HEK293 (cell line): ENCODE measurements around the gene FASN.

Experiments used
- CTCF ChIA-PET: fragments of 350-600 bp; formaldehyde crosslinking; extraction: SDS; loops from one replicate; lab custom pipeline; 2021; ENCODE audit warnings: antibody characterized with exemption; lab: Yijun Ruan, JAX
- POLR2A ChIA-PET: fragments of 300-600 bp; formaldehyde crosslinking; extraction: SDS; loops from one replicate; lab custom pipeline; 2020; ENCODE audit warnings: antibody characterized with exemption, inconsistent platforms; lab: Yijun Ruan, JAX
- H3K27ac ChIP-seq: fragments of 200-500 bp; sonication (Bioruptor generic); 2 replicates; pipeline ENCODE4 v1.5.1; 2014; ENCODE audit warnings: low read depth, low read length, control low read depth, inconsistent platforms; ENCODE audit errors: extremely low read depth
- H3K36me3 ChIP-seq, 2 experiments: fragments of 200-500 bp in 1 of 2; sonication (Bioruptor generic) in 1 of 2; 1 replicate in 1 of 2; 2 replicates in 1 of 2; pipeline ENCODE4 v1.5.1; 2014 to 2017; ENCODE audit warnings: inconsistent platforms in 2 of 2, low read length in 2 of 2; ENCODE audit not compliant: control insufficient read depth in 2 of 2, insufficient read depth in 1 of 2
- H3K4me1 ChIP-seq: fragments of 200-500 bp; sonication (Bioruptor generic); 2 replicates; pipeline ENCODE4 v1.5.1; 2014; ENCODE audit warnings: mild to moderate bottlenecking, low read length, inconsistent platforms; ENCODE audit not compliant: control insufficient read depth, insufficient read depth
- H3K4me3 ChIP-seq: 2 replicates; pipeline ENCODE4 v1.5.1; 2011; ENCODE audit warnings: low read depth, mild to moderate bottlenecking, control low read depth, low read length, moderate library complexity
- H3K9me3 ChIP-seq: fragments of 200-500 bp; sonication (Bioruptor generic); 2 replicates; pipeline ENCODE4 v1.5.1; 2014; ENCODE audit warnings: low read depth, low read length, inconsistent platforms; ENCODE audit not compliant: control insufficient read depth, insufficient read depth
- GLIS2 ChIP-seq: fragments of 450-650 bp; formaldehyde crosslinking; IDR thresholded peaks from 2 replicates; pipeline ENCODE4 v1.5.1; 2016; ENCODE audit warnings: missing biosample characterization, missing genetic modification characterization
- MYNN ChIP-seq: fragments of 450-650 bp; formaldehyde crosslinking; IDR thresholded peaks from 2 replicates; pipeline ENCODE4 v1.5.1; 2016; ENCODE audit warnings: missing biosample characterization, missing genetic modification characterization, borderline replicate concordance
- SCRT2 ChIP-seq: fragments of 450-650 bp; formaldehyde crosslinking; IDR thresholded peaks from 2 replicates; pipeline ENCODE4 v1.5.1; 2016; ENCODE audit warnings: missing biosample characterization, missing genetic modification characterization
- ZBTB10 ChIP-seq: fragments of 450-650 bp; formaldehyde crosslinking; IDR thresholded peaks from 2 replicates; pipeline ENCODE4 v1.5.1; 2016; ENCODE audit warnings: missing biosample characterization, missing genetic modification characterization
- ZFHX2 ChIP-seq: fragments of 450-650 bp; formaldehyde crosslinking; conservative IDR thresholded peaks from 2 replicates; pipeline ENCODE4 v1.5.1; 2016; ENCODE audit warnings: missing biosample characterization, missing genetic modification characterization
- ZNF202 ChIP-seq: fragments of 450-650 bp; formaldehyde crosslinking; IDR thresholded peaks from 2 replicates; pipeline ENCODE4 v1.5.1; 2016; ENCODE audit warnings: missing biosample characterization, missing genetic modification characterization, borderline replicate concordance
- ZNF335 ChIP-seq: fragments of 450-650 bp; formaldehyde crosslinking; conservative IDR thresholded peaks from 2 replicates; pipeline ENCODE4 v1.5.1; 2016; ENCODE audit warnings: missing biosample characterization, missing genetic modification characterization
- ZNF350 ChIP-seq: fragments of 450-650 bp; formaldehyde crosslinking; IDR thresholded peaks from 2 replicates; pipeline ENCODE4 v1.5.0; 2017; ENCODE audit warnings: missing biosample characterization, mild to moderate bottlenecking, missing genetic modification characterization
- ZNF354C ChIP-seq: fragments of 450-650 bp; formaldehyde crosslinking; IDR thresholded peaks from 2 replicates; pipeline ENCODE4 v1.5.1; 2016; ENCODE audit warnings: missing biosample characterization, missing genetic modification characterization, low read depth, borderline replicate concordance
- ZNF366 ChIP-seq: fragments of 450-650 bp; formaldehyde crosslinking; conservative IDR thresholded peaks from 2 replicates; pipeline ENCODE4 v1.5.1; 2016; ENCODE audit warnings: missing biosample characterization, missing genetic modification characterization
- ZNF404 ChIP-seq: fragments of 450-650 bp; formaldehyde crosslinking; IDR thresholded peaks from 2 replicates; pipeline ENCODE4 v1.5.1; 2017; ENCODE audit warnings: missing biosample characterization, missing genetic modification characterization
- ZNF433 ChIP-seq: fragments of 450-650 bp; formaldehyde crosslinking; IDR thresholded peaks from 2 replicates; pipeline ENCODE4 v1.5.1; 2016; ENCODE audit warnings: missing biosample characterization, missing genetic modification characterization, low read depth
- ZNF518A ChIP-seq: fragments of 450-650 bp; formaldehyde crosslinking; conservative IDR thresholded peaks from 2 replicates; pipeline ENCODE4 v1.5.1; 2016; ENCODE audit warnings: low read depth, missing biosample characterization, missing genetic modification characterization
- ZNF530 ChIP-seq: fragments of 450-650 bp; formaldehyde crosslinking; IDR thresholded peaks from 2 replicates; pipeline ENCODE4 v1.5.1; 2016; ENCODE audit warnings: low read depth, missing biosample characterization, missing genetic modification characterization
- ZNF629 ChIP-seq: fragments of 450-650 bp; formaldehyde crosslinking; IDR thresholded peaks from 2 replicates; pipeline ENCODE4 v1.5.1; 2017; ENCODE audit warnings: missing biosample characterization, missing genetic modification characterization
- TF ChIP-seq, protein P1 (sequence below): fragments of 450-650 bp; formaldehyde crosslinking; IDR thresholded peaks from 2 replicates; pipeline ENCODE4 v1.5.1; 2016; ENCODE audit warnings: missing biosample characterization, missing genetic modification characterization
- TF ChIP-seq, protein P2 (sequence below): fragments of 450-650 bp; formaldehyde crosslinking; IDR thresholded peaks from 2 replicates; pipeline ENCODE4; 2016; ENCODE audit warnings: missing biosample characterization, missing genetic modification characterization
- TF ChIP-seq, protein P3 (sequence below): fragments of 450-650 bp; formaldehyde crosslinking; IDR thresholded peaks from 2 replicates; pipeline ENCODE4 v1.5.1; 2016; ENCODE audit warnings: missing biosample characterization, missing genetic modification characterization

FASN gene

DNA sequence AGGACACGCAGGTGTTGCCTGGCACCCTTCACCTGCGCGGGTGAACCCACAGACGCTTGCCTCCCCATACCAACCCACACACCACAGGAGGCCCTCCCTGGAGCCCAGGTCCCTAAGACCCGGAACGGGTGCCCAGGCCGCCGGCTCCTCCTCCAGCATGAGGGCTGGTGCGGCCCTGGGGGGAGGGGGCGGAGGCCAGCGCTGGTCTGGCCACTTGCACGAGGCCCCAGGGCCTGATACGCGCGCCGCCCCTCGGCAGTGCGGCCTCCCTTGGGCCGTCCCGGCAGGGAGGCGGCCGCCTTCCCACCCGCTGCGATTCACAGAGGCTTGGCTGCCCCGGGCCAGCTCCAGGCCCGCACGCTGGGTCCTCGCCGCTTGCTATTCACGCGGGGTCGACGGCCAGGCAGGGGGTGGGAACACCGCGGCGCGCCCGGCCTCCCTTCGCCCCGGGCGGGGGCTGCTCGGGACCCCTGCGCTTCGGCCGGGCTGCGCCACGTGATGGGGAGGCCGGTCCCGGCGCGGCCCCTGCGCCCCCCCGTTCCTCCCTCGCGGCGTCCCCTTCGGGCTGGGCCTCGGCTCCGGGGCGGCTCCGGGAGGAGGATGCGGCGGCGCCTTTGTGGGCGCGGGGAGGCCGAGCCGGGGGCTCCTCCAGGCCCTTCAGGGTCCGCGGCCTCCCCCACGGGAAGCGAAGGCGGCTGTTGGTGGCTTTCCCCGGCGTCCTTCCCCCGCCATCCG, 685 bp downstream of the FASN start (continued):
- TF ChIP-seq ZNF433 (tag by site-specific recombination) (no peak), ZNF335 (tag by site-specific recombination) (peak; percentile 96), ZNF404 (tag by site-specific recombination) (no peak), ZNF350 (tag by site-specific recombination) (no peak), ZBTB10 (tag by site-specific recombination) (peak; percentile 49; the same call in 1 of the 2 replicates), ZNF366 (tag by site-specific recombination) (no peak), ZNF530 (tag by site-specific recombination) (no peak), ZNF354C (tag by site-specific recombination) (no peak), ZNF518A (no peak), ZFHX2 (peak; percentile 86)
- TF ChIP-seq, protein P1, sequence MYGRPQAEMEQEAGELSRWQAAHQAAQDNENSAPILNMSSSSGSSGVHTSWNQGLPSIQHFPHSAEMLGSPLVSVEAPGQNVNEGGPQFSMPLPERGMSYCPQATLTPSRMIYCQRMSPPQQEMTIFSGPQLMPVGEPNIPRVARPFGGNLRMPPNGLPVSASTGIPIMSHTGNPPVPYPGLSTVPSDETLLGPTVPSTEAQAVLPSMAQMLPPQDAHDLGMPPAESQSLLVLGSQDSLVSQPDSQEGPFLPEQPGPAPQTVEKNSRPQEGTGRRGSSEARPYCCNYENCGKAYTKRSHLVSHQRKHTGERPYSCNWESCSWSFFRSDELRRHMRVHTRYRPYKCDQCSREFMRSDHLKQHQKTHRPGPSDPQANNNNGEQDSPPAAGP (tag by site-specific recombination) = peak; percentile 66

DNA sequence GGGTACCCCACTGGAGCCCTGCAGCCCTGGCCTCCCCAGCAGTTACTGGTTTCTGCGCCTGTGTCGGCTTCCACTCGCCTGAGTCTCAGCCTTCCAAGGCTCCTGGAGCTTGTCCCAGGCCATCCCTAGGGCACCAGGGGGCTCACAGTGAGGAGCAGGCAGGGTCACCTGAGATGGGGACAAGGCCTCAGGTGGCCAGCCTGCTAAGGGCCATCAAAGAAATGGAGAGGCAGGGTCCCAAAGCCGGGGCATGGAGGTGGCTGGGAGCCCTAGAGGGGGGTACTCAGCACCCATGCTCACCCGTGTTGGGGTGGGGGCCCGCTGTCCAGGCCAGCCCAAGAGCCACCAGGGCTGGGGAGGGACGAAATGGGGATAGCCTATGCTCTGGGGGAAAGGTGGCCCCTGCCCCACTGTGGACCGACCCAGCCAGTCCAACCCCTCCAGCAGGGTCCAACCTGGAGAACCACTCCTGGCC, 1.3 kb downstream of the FASN start:
- H3K9me3 ChIP-seq = no peaks in the 10 kb centered on the region
- H3K36me3 ChIP-seq = peaks cover 9 to 51% of the 10 kb centered on the region in 2 experiments; a peak in 2 of 3 replicates
- peak overlapping the region; percentile 99 for H3K27ac ChIP-seq
- POLR2A ChIA-PET = interaction anchor here (0.6 to 3.9 kb wide), 7 partner anchors 10 to 66 kb away, joined by 3 to 18 read pairs (median 4); partner anchors contain the start of genes DCXR, GPS1, RAC3 and RFNG
- peak overlapping the region; percentile 84 for H3K4me3 ChIP-seq
- CTCF ChIA-PET = interaction anchor here (0.6 to 1.1 kb wide), 3 partner anchors 59 to 174 kb away, joined by 3 read pairs; partner anchors contain the start of gene DCXR
- H3K4me1 ChIP-seq = 0 out of 2 replicates have a peak, but pooled peaks cover 7% of the 10 kb centered on the region
- TF ChIP-seq ZNF629 (0 out of 2 replicates have a peak, but pooled peaks have one; percentile 20), SCRT2 (tag by site-specific recombination) (no peak), GLIS2 (0 out of 2 replicates have a peak, but pooled peaks have one; percentile 17), MYNN (tag by site-specific recombination) (0 out of 2 replicates have a peak, but pooled peaks have one; percentile 1), ZNF202 (tag by site-specific recombination) (no peak)
- TF ChIP-seq, protein P2, sequence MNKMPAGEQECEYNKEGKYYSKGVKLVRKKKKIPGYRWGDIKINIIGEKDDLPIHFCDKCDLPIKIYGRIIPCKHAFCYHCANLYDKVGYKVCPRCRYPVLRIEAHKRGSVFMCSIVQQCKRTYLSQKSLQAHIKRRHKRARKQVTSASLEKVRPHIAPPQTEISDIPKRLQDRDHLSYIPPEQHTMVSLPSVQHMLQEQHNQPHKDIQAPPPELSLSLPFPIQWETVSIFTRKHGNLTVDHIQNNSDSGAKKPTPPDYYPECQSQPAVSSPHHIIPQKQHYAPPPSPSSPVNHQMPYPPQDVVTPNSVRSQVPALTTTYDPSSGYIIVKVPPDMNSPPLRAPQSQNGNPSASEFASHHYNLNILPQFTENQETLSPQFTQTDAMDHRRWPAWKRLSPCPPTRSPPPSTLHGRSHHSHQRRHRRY (tag by site-specific recombination) = 0 out of 2 replicates have a peak, but pooled peaks have one; percentile 21
- TF ChIP-seq, protein P3, sequence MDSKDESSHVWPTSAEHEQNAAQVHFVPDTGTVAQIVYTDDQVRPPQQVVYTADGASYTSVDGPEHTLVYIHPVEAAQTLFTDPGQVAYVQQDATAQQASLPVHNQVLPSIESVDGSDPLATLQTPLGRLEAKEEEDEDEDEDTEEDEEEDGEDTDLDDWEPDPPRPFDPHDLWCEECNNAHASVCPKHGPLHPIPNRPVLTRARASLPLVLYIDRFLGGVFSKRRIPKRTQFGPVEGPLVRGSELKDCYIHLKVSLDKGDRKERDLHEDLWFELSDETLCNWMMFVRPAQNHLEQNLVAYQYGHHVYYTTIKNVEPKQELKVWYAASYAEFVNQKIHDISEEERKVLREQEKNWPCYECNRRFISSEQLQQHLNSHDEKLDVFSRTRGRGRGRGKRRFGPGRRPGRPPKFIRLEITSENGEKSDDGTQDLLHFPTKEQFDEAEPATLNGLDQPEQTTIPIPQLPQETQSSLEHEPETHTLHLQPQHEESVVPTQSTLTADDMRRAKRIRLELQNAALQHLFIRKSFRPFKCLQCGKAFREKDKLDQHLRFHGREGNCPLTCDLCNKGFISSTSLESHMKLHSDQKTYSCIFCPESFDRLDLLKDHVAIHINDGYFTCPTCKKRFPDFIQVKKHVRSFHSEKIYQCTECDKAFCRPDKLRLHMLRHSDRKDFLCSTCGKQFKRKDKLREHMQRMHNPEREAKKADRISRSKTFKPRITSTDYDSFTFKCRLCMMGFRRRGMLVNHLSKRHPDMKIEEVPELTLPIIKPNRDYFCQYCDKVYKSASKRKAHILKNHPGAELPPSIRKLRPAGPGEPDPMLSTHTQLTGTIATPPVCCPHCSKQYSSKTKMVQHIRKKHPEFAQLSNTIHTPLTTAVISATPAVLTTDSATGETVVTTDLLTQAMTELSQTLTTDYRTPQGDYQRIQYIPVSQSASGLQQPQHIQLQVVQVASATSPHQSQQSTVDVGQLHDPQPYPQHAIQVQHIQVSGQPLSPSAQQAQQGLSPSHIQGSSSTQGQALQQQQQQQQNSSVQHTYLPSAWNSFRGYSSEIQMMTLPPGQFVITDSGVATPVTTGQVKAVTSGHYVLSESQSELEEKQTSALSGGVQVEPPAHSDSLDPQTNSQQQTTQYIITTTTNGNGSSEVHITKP (tag by site-specific recombination) = peak; percentile 94
